ENCODE measurements around the gene FKBP4.

The FKBP4 gene

DNA sequence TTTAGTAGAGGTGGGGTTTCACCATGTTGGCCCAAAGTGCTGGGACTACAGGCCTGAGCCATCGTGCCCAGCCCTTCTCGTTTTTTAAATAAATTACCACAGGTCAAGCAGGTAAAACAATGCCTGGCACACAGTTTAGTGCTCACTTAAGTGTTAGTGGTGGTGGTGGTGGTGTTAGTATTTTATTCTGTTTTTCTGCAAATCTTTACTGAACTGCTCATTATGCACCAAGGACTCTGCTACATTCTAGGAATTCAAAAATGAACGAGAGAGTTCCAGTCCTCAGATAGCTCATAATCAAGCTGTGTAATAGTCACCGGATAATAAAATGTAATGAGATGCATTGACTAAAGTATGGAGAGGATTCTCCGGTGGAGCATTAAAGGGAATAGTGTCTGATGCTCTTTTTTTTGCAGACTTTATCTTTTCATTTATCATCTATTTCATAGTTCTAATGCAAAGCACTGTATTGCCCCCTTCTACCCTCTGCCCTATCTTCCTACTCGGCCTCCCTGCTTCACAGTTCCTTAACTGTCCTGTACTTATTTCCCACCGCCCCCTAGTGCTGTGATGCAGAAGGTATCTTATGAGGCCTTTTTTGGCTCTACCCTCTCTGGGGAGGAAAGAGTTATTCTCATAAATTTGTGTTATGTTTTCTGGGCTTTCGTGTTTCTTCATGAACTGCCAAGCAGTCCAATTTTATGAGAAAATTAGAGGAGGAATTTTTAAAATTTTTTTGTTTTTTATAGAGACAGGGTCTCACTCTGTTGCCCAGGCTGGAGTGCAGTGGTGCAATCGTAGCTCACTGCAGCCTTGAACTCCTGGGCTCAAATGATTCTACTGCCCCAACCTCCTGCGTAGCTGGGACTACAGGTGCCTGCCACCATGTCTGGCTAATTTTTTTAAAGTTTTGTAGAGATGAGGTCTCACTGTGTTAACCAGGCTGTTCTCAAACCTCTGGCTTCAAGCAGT lies 18.7 kb downstream of the FKBP4 start:
- peak; percentile 79 for DNase-seq (ENCODE audit: low read depth)

DNA sequence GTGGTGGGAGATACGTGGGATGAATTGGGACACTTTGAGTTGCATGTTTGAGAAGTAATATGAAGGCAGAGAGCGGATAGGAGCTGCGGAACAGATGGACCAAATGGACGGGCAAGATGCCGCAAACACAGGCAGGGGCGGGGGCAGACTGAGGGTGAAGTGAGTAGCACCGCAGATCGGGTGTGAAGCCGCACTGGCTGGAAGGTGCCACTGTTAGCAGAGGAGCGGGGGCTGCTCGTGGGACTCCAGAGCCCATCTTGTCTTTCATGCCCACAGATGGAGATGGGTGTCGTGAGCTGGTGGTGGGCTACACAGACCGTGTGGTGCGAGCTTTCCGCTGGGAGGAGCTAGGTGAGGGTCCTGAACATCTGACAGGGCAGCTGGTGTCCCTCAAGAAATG lies 25.0 kb downstream of the FKBP4 start:
- DNase-seq (ENCODE audit: low read depth) = no peak

DNA sequence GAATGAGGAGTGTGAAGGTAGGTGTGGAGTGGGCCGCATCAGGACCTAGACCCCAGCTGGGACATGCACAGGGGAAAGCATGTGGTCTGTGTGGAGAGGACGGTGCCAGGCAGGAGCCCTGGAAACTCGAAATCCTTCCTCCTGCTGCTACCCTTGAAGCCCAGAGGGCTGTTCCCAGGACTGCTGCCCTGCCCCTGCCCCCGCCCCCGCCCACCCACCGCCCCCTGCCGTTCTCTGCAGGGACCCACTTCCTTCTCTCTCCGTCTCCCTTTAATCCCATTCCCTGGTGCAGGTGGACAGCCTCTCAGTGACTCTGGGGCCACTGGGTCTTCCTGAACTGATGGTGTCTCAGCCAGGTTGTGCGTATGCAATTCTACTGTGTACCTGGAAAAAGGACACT lies 25.7 kb downstream of the FKBP4 start:
- no peak for DNase-seq (ENCODE audit: low read depth)

DNA sequence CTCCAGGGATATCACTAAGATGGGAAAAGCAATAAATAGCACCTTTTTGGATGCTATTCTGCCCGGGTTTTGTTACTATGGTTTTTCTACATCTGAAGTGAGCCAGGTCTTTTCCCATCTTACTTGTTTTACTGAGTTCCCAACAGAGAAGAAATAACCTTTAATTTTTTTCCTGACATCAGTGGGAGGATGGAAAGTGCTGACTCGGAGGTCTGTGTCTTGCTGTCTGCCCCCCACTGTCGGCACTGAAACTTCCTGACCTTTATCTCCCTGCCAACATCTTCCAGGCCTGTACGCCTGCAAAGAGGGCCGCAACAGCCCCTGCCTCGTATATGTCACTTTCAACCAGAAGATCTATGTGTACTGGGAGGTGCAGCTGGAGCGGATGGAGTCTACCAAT lies 28.7 kb downstream of the FKBP4 start:
- DNase-seq (ENCODE audit: low read depth) = no peak

DNA sequence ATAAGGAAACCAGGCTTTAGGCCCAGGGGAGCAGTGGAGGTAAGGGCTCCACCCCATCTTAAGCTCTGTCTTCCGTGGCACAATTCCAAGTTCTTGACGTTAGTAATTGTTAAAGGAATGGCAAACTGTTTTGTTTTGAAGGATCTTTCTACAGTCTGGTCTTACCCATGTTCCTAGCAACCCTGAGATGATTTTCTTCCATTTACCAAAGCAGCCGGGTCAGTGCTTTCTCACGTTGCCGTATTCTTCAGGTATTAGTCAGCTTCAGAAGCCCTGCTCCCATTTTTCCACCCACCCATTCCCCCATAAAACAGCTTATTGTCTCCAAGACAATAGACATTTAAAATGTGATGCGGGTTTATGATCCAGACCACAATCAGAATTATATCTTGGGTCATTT lies 29.8 kb downstream of the FKBP4 start:
- no peak for DNase-seq (ENCODE audit: low read depth)

DNA sequence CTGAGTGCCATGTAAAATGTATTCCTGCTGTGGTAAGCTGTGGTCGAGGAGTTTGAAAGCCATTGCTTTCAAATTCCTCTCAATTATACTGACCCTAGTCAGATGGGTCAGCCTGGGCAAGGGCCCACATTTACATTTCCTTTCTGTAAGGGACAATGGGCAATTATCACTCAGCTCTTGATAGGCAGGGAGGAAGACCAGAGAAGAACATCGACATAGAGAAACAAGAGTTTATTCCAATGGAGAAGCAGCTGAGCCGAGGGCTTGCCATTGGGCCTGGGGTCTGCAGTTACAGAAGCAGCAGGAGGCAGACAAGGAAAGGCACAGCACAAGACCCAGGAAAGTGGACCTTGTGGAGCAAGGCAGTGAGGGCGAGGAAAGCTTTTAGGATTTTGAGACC lies 30.4 kb downstream of the FKBP4 start:
- no peak for DNase-seq (ENCODE audit: low read depth)

DNA sequence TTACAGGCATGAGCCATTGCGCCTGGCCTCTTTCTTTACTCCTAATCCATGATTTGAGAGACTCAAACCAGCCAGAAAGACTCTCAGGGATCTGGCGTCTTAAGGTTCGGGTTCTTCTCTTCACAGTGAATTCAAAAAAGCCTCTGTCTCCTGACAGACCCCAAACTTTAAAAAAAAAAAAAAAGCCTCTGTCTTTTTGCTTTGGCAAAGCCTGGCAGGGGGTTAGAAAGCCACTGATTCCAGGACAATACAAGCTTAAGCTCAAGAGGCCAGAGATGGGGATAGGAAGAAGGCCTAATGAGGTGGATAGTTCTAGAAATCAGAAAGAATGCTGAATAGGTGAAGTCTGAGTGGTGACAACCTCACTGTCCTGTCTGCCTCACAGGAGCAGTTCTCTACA lies 31.3 kb downstream of the FKBP4 start:
- DNase-seq (ENCODE audit: low read depth) = no peak

DNA sequence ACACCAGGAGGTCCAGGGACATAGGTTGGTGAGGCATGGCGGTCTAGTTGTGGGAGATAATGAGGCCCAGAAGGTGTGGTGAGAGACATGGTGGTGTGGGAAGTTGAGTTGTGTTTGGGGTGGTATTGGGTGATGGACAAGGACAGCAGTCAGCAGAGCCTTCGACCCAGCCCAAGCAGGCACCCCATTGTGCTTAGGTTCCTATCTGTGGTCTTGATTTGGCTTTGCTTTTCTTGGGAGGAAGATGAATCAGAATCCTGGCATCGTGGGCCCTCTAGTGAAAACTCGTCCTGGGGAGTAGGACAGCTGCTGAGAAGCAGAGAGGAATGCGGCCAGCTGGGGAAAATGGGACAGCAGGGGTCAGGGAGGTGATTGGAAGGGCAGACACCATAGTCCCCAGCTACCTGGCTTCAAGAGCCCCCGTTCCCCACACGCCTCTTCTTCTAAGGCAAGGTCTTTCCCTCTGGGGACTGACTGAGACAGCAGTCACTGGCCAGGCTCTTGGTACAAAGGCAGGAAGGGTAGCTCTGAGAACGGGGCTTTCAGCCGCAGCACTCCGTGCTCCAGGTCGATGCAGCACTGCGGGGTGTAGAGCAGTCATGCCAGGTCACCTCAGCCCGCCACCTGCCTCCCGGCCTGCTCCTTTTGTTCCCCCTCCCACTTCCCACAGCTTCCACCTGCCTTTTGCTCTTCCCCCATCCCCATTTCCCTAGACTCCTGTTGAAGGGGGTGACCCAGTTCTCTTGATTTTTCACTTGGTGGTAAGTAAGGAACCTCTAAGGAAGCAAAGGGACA lies 32.1 kb downstream of the FKBP4 start:
- DNase-seq (ENCODE audit: low read depth) = no peak

DNA sequence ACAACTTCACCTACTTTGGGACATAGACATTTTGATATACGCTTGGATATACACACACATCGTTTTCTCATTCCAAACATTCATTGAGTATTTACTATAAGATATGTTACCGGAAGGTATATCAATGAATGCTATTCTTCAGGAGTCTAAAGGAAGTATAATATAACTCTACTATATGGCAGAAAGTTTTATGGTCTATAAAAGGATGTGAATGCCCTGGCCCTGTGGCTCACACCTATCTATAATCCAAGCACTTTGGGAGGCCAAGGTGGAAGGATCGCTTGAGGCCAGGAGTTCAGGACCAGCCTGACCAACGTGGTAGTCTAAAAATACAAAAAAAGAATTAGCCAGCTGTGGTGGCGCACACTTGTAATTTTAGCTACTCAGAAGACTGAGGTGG lies 34.5 kb downstream of the FKBP4 start:
- no peak for DNase-seq (ENCODE audit: low read depth)

DNA sequence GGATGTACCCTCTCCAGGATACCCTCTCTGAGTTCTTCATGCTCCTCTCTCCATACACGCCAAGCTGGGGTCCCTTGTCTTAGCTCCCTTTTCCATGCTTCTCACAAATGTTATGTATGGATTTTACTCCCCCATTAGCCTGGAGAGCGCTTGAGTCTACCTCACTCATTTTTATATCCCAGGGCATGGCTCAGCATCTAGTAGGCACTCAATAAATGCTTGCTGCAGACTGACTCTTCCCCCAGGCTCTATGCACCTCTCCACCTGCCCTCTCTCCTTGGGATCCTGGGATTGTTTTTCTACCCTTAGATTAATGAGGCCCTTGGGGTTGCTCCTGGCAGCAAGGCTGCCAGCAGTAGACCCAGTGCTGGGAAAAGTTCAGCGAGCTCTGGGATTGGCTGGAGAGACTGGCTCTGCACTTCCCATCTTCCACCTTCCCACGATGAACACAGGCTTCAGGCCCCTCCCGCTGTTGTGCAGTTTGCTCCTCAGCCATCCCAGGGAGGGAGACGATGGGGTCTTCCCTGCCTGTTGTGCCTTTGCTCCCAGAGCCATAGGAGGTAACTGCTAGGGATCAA lies 37.9 kb downstream of the FKBP4 start:
- DNase-seq (ENCODE audit: low read depth) = no peak

DNA sequence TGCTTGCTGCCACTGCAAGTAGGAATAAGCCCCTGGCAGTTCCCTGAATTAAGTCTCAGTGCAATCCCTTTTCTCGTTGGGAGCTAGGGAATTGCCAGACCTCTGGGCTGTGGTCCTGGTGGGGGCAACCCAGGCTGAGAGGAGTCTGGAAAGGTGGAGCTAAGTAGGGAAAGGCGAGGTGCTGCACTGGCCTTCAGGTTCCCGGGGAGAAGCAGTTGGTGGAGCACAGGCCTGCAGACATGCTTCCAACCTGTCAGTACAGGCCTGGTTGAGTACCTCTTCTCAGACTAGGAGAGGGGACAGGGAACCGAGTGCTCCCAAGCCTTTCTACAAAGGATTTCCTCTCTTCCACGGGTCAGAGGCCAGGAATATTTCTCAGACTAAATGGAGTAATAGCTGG lies 38.6 kb downstream of the FKBP4 start:
- DNase-seq (ENCODE audit: low read depth) = no peak

DNA sequence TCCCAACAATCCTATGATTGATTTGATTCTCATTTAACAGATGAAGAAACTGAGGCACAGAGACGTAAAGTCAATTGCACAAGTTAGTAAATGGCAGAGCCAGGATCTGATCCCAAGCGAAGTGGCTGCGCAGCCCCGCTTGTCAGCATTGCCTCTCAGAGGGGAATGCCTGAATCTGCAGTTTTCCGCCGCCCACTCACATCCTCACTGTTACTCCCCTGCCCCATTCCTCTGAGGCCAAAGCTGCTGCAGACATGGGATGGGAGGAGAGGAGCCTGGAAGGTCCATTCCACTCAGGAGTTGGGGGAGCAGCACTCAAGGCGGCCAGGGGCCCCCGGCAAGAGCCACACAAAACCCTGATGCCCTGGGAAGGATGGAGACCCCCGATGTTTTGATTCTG lies 39.0 kb downstream of the FKBP4 start:
- DNase-seq (ENCODE audit: low read depth) = no peak

DNA sequence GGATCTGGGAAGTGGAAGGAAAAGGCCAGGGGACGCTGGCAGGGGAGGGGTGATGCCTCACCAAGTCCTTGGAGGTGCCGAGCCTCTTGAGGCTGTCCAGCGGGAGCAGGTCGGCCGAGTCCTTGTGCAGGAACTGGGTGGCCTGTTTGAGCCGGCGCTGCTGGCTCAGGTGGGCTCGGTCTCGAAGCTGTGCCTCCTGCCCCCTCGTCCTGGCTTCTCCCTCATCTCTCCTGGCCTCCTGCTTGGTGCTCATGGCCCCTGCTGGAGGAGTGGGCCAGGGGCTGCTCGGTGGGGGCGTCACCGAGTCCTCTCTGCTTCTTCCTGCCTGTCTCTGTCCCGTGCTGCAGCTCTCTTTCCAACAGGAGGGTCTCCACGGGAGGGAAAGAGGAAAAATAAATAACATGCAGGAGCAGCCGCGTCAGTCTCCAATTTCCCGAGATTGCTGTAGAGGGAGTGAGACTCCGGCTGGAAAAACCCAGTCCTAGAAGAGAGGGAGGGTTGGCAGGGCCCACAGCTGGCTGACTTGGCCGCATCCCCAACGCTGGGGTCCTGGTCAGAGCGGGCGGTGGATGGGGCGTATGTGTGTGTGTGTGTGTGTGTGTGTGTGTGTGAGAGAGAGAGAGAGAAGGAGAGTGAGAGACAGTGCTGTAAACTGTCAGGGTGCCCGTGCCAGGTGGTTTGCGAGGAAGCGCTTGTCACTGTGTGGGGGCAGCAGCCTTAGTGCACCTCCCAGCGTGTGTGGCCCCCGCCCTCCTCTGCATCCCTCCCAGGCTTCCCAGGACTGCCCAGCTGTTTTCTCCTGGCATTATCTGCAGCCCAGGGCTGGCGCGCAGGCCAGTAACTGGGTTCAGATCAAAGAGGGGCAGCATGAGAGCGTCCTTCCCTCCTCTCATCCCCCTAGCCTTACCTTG lies 40.1 kb downstream of the FKBP4 start, which contains the start of gene NRIP2:
Gene NRIP2, minus strand, starts transcription at position 455 of the 911 bp plus-strand sequence. Its CDS starts 52 bp downstream, at position 403.
- DNase-seq (ENCODE audit: low read depth) = peak; percentile 35

DNA sequence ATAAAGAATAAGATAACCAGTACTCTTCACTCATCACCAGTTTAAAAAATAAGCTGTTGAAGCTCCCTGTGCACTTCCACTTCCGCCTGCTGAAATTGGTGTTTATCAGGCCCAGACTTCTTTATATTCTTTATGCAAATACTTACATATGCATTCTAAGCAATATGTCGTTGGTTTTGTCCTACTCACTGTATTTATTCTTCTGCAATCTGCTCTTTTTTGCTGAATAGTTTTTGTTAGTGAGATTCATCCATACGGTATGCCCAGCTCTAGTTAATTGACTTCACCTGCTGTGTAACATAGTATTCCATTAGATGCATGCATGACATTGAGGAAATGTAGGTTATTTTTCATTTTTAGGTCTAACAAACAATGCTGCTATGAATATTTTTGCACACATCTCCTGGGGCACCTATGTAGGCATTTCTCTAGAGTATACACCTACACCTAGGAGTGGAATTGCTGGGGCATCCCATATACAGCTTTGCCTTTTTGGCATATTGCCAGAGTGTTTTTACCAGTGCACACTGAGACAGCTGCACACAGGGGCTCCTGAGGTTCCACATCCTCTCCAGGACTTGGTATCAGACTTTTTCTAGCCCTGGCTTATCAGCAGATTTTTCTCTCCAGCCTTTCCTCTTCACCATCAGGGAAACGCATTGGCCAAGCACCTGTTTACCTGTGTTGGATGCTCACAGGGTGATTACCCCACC lies 41.1 kb downstream of the FKBP4 start:
- DNase-seq (ENCODE audit: low read depth) = no peak

DNA sequence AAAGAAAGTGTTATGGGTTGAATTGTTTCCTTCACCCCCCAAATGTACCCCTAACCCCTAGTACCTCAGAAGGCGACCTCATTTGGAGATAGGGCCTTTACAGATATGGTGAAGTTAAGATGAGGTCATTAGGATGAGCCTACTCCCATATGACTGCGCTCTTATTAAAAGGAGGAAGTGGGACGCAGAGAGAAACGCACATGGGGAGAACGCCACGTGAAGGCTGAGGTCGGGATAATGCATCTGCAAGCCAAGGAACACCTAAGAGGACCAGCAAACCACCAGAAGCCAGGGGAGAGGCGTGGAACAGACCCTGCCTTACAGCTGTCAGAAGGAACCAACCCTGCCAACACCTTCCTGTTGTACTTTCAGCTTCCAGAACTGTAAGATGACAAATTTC lies 41.8 kb downstream of the FKBP4 start:
- no peak for DNase-seq (ENCODE audit: low read depth)

DNA sequence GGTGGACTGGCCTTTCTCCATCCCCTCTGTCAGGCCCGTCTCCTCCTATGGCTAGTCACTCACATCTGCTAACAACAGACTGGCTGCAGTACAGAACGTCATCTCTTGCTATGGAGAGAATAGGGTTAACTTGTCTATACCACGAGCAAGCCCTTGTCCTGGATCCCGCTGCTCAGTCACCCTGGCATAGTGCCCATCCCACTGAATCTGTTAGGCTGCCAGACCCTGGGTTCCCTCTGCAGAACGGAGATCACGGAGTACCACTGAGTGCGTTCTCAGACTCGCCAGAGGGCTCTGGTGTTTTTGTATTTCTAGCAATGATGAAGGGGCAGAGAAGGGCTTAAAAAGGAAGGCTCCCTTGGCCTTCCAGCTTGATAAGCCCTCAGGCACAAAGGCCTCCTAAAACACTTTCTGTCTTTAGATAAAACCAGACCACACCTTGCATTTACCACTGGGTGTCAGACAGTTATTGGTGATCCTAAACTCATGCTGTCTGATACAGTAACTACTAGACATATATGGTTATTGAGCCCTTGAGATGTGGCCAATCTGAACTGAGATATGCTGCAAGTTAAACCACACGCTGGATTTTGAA lies 46.4 kb downstream of the FKBP4 start:
- no peak for DNase-seq (ENCODE audit: low read depth)

DNA sequence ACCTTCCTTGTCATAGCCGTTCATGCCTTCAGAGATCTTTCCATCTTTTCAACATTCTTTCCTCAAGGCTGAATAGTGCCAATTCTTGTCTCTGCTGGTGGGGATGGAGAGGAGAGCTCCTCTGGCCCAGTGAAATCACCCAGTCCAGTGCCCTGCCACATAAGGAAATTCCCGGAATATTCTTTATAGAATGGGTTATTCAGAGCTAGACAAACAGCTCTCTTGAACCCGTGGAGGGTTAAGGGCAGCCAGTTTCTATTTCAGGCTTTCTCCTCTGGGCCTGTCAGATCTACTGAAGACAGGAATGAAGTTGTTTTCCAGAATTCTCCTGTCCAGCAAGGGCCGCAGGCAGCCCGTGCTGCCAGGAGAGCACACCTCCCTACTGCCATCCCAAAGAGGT lies 48.2 kb downstream of the FKBP4 start:
- no peak for DNase-seq (ENCODE audit: low read depth)

DNA sequence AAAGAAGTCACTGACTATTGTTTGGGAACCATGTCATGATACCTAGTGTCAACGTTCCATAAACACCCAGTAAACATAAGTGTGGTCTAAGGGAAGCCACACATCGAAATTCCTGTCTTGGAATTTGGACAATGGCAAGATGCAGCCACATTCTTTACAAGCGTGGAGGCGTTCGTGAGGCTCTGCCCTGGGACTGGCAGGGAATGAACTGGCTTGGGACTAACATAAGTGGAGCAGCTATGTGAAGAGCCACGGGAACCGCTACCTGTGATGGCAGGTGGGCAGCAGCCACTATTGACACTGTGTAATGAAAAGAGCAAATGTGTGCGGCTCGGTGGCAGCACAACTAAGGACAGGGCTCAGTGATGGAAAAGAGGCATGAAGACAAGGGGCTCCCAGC lies 50.0 kb downstream of the FKBP4 start:
- peak; percentile 56 for DNase-seq (ENCODE audit: low read depth)

DNA sequence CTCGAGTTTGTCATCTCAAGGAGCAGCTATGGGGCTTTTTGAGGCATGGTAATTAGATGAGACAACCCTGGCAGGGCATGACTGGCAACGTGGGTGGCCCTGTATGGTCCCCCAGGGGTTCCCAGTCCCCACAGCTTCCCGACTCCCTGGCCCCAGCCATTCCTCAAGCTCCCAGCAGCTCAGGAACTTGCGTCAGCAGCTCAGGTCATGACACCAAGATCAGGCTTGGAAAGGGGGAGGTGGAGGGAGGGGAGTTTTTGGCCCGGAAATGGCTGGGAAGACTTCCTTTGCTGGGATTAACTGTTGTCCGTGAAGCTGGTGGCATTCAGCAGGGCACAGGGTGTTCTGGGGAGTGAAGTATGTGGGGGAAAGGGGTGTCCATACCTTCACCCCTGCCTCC lies 50.5 kb downstream of the FKBP4 start:
- DNase-seq (ENCODE audit: low read depth) = peak; percentile 76

DNA sequence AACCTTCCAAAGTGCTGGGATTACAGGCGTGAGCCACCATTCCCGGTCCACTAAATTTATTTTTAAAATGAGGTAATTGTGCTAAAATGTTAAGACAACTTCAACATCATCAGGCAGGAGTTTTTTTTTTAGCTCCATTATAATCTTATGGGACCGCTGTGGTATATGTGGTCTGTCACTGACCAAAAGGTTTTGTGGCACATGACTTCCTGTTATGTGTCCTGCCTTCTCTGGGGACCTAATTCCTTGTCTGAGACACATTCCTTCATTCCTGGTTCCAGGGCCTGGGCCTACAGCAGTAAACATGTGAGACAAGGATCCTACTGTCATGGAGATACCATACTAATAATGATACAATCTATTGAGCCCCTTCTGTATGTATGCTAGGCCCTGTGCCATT lies 57.2 kb downstream of the FKBP4 start:
- DNase-seq (ENCODE audit: low read depth) = peak; percentile 19

DNA sequence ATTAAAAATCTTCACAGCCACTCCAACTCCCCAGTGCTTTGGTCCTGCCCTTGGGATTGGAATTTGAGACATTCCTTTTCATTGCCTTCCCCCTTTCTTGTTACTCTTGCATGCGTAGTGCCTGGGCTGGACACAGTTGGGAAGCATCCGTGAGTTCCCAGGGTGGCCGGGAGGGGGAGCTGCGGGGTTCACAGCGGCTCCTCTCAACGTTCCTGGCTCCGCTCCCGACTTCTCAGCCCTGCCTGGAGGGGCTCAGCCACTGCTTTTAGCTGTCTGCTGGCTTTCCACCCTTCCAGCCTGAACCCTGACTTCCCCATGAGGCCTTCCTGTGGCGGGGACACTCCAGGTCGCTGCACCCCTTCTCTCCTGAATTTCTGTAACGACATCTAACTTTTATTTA lies 58.9 kb downstream of the FKBP4 start:
- peak; percentile 85 for DNase-seq (ENCODE audit: low read depth)

Data from EH (cell line).